Measurements from ENCODE around the gene TAS2R43. TPM values are rescaled to one million over a fixed set of nuclear protein-coding genes. Genes with fewer than 3 reads are reported as not detected.

TAS2R43 gene
- total and polyA plus RNA-seq, 7 experiments from 2014 or later: 0.32 to 2.1 (median 1.7) TPM; not detected in 1

GRCh38 chr12:11089246-11089645, 2.9 kb downstream of the TAS2R43 start:
- no peak overlapping the region for H3K27ac ChIP-seq (ENCODE audit: low read depth, low read length)
- H3K36me3 ChIP-seq (ENCODE audit: control insufficient read depth in 2 of 3, insufficient read depth in 3 of 3, low read length in 3 of 3): no peaks in the 10 kb centered on the region
- Mint-ChIP-seq H3K27me3 (no peaks in the 10 kb centered on the region), H3K4me1 (peaks cover 0 to 7% (median 0%) of the 10 kb centered on the region in 7 donors), H3K27ac (no peak overlapping the region), H3K9me3 (peaks cover 0 to 1% (median under 1%) of the 10 kb centered on the region in 11 donors), H3K36me3 (peaks cover 0 to 15% (median 9%) of the 10 kb centered on the region in 5 donors), H3K4me3 (no peak overlapping the region)
- H3K4me3 ChIP-seq (ENCODE audit: low read length): no peak overlapping the region
- ChIA-PET CTCF (no interaction called here), POLR2A (no interaction called here)
- H3K27me3 ChIP-seq (ENCODE audit: control insufficient read depth in 2 of 2, insufficient read depth in 2 of 2, low read length in 2 of 2): no peaks in the 10 kb centered on the region
- DNase-seq (no peak), ATAC-seq (no peak)
- no peaks in the 10 kb centered on the region for H3K4me1 ChIP-seq (ENCODE audit: control insufficient read depth in 2 of 2, insufficient read depth in 2 of 2, low read length in 2 of 2)
- no peaks in the 10 kb centered on the region for H3K9me3 ChIP-seq (ENCODE audit: control insufficient read depth in 2 of 3, low read length in 3 of 3)
- intact Hi-C loops (cut with micrococcal nuclease): no loop called here

GRCh38 chr12:11085419-11085818, 6.7 kb downstream of the TAS2R43 start:
- POLR2A ChIA-PET: no interaction called here

GRCh38 chr12:11081987-11082386, 10.1 kb downstream of the TAS2R43 start:
- intact Hi-C loops (cut with micrococcal nuclease): no loop called here
- no peaks in the 10 kb centered on the region for H3K27me3 Mint-ChIP-seq
- POLR2A ChIA-PET: no interaction called here

More at GRCh38 chr12:11085419-11085818, 6.7 kb downstream of the TAS2R43 start:
- Mint-ChIP-seq H3K36me3 (peaks cover 0 to 21% (median 9%) of the 10 kb centered on the region in 5 donors), H3K27ac (no peak overlapping the region), H3K27me3 (no peaks in the 10 kb centered on the region), H3K4me1 (peaks cover 0 to 4% (median 0%) of the 10 kb centered on the region in 7 donors), H3K4me3 (no peak overlapping the region), H3K9me3 (peaks cover 0 to 18% (median 11%) of the 10 kb centered on the region in 11 donors)
- Histone ChIP-seq H3K4me1 (ENCODE audit: control insufficient read depth in 2 of 2, insufficient read depth in 2 of 2, low read length in 2 of 2) (no peaks in the 10 kb centered on the region), H3K36me3 (ENCODE audit: control insufficient read depth in 2 of 3, insufficient read depth in 3 of 3, low read length in 3 of 3) (no peaks in the 10 kb centered on the region), H3K27me3 (ENCODE audit: control insufficient read depth in 2 of 2, insufficient read depth in 2 of 2, low read length in 2 of 2) (no peaks in the 10 kb centered on the region), H3K9me3 (ENCODE audit: control insufficient read depth in 2 of 3, low read length in 3 of 3) (no peaks in the 10 kb centered on the region), H3K27ac (ENCODE audit: low read depth, low read length) (no peak overlapping the region), H3K4me3 (ENCODE audit: low read length) (no peak overlapping the region)
- DNase-seq: no peak
- CTCF ChIA-PET: no interaction called here
- intact Hi-C loops (cut with micrococcal nuclease): no loop called here
- no peak for ATAC-seq

GRCh38 chr12:11078246-11078645, 13.9 kb downstream of the TAS2R43 start:
- Histone ChIP-seq H3K9me3 (ENCODE audit: control insufficient read depth in 2 of 3, low read length in 3 of 3) (no peaks in the 10 kb centered on the region), H3K4me3 (ENCODE audit: low read length) (no peak overlapping the region), H3K4me1 (ENCODE audit: control insufficient read depth in 2 of 2, insufficient read depth in 2 of 2, low read length in 2 of 2) (no peaks in the 10 kb centered on the region), H3K27me3 (ENCODE audit: control insufficient read depth in 2 of 2, insufficient read depth in 2 of 2, low read length in 2 of 2) (no peaks in the 10 kb centered on the region), H3K36me3 (ENCODE audit: control insufficient read depth in 2 of 3, insufficient read depth in 3 of 3, low read length in 3 of 3) (no peaks in the 10 kb centered on the region), H3K27ac (ENCODE audit: low read depth, low read length) (no peak overlapping the region)
- ATAC-seq: no peak
- POLR2A ChIA-PET: no interaction called here
- Mint-ChIP-seq H3K27ac (peak overlapping the region in 1 of 9 donors; percentile 26), H3K9me3 (peaks cover 0 to 11% (median 6%) of the 10 kb centered on the region in 11 donors), H3K27me3 (no peaks in the 10 kb centered on the region), H3K36me3 (peaks cover 5 to 21% (median 20%) of the 10 kb centered on the region in 5 donors), H3K4me3 (no peak overlapping the region), H3K4me1 (peaks cover 0 to 25% (median 4%) of the 10 kb centered on the region in 7 donors)
- CTCF ChIA-PET: no interaction called here
- intact Hi-C loops (cut with micrococcal nuclease): no loop called here
- no peak for DNase-seq

More at GRCh38 chr12:11081987-11082386, 10.1 kb downstream of the TAS2R43 start:
- Mint-ChIP-seq H3K36me3 (peaks cover 8 to 30% (median 11%) of the 10 kb centered on the region in 5 donors), H3K4me3 (no peak overlapping the region), H3K4me1 (peaks cover 0 to 12% (median 0%) of the 10 kb centered on the region in 7 donors), H3K27ac (no peak overlapping the region), H3K9me3 (peaks cover 0 to 20% (median 11%) of the 10 kb centered on the region in 11 donors)
- Histone ChIP-seq H3K36me3 (ENCODE audit: control insufficient read depth in 2 of 3, insufficient read depth in 3 of 3, low read length in 3 of 3) (no peaks in the 10 kb centered on the region), H3K4me1 (ENCODE audit: control insufficient read depth in 2 of 2, insufficient read depth in 2 of 2, low read length in 2 of 2) (no peaks in the 10 kb centered on the region), H3K9me3 (ENCODE audit: control insufficient read depth in 2 of 3, low read length in 3 of 3) (no peaks in the 10 kb centered on the region), H3K27me3 (ENCODE audit: control insufficient read depth in 2 of 2, insufficient read depth in 2 of 2, low read length in 2 of 2) (no peaks in the 10 kb centered on the region), H3K4me3 (ENCODE audit: low read length) (no peak overlapping the region), H3K27ac (ENCODE audit: low read depth, low read length) (no peak overlapping the region)
- CTCF ChIA-PET: no interaction called here
- ATAC-seq (no peak), DNase-seq (no peak)

GRCh38 chr12:11075642-11076041, 16.5 kb downstream of the TAS2R43 start:
- no peaks in the 10 kb centered on the region for H3K27me3 Mint-ChIP-seq
- H3K9me3 Mint-ChIP-seq: peaks cover 0 to 5% (median 0%) of the 10 kb centered on the region in 11 donors
- Histone ChIP-seq H3K4me1 (ENCODE audit: control insufficient read depth in 2 of 2, insufficient read depth in 2 of 2, low read length in 2 of 2) (no peaks in the 10 kb centered on the region), H3K27me3 (ENCODE audit: control insufficient read depth in 2 of 2, insufficient read depth in 2 of 2, low read length in 2 of 2) (no peaks in the 10 kb centered on the region), H3K9me3 (ENCODE audit: control insufficient read depth in 2 of 3, low read length in 3 of 3) (no peaks in the 10 kb centered on the region), H3K4me3 (ENCODE audit: low read length) (no peak overlapping the region), H3K27ac (ENCODE audit: low read depth, low read length) (no peak overlapping the region), H3K36me3 (ENCODE audit: control insufficient read depth in 2 of 3, insufficient read depth in 3 of 3, low read length in 3 of 3) (no peaks in the 10 kb centered on the region)
- H3K36me3 Mint-ChIP-seq: peaks cover 0 to 31% (median 20%) of the 10 kb centered on the region in 5 donors
- H3K4me1 Mint-ChIP-seq: peaks cover 0 to 22% (median 4%) of the 10 kb centered on the region in 7 donors
- intact Hi-C loops (cut with micrococcal nuclease): no loop called here
- H3K27ac Mint-ChIP-seq: no peak overlapping the region
- ATAC-seq (no peak), DNase-seq (no peak)
- H3K4me3 Mint-ChIP-seq: no peak overlapping the region
- ChIA-PET CTCF (no interaction called here), POLR2A (no interaction called here)

GRCh38 chr12:11071414-11071813, 20.7 kb downstream of the TAS2R43 start:
- Mint-ChIP-seq H3K4me1 (peaks cover 0 to 17% (median 4%) of the 10 kb centered on the region in 7 donors), H3K9me3 (peaks cover 0 to 5% (median 0%) of the 10 kb centered on the region in 11 donors), H3K36me3 (peaks cover 0 to 39% (median 18%) of the 10 kb centered on the region in 5 donors), H3K4me3 (no peak overlapping the region), H3K27ac (no peak overlapping the region), H3K27me3 (no peaks in the 10 kb centered on the region)
- ChIA-PET CTCF (no interaction called here), POLR2A (no interaction called here)
- intact Hi-C loops (cut with micrococcal nuclease): no loop called here
- Histone ChIP-seq H3K4me3 (ENCODE audit: low read length) (no peak overlapping the region), H3K27me3 (ENCODE audit: control insufficient read depth in 2 of 2, insufficient read depth in 2 of 2, low read length in 2 of 2) (no peaks in the 10 kb centered on the region), H3K9me3 (ENCODE audit: control insufficient read depth in 2 of 3, low read length in 3 of 3) (no peaks in the 10 kb centered on the region), H3K27ac (ENCODE audit: low read depth, low read length) (no peak overlapping the region), H3K36me3 (ENCODE audit: control insufficient read depth in 2 of 3, insufficient read depth in 3 of 3, low read length in 3 of 3) (no peaks in the 10 kb centered on the region), H3K4me1 (ENCODE audit: control insufficient read depth in 2 of 2, insufficient read depth in 2 of 2, low read length in 2 of 2) (no peaks in the 10 kb centered on the region)
- DNase-seq: no peak
- no peak for ATAC-seq

GRCh38 chr12:11070999-11071398, 21.1 kb downstream of the TAS2R43 start:
- H3K27me3 Mint-ChIP-seq: no peaks in the 10 kb centered on the region
- H3K27ac Mint-ChIP-seq: no peak overlapping the region
- DNase-seq (no peak), ATAC-seq (no peak)
- no peak overlapping the region for H3K4me3 Mint-ChIP-seq
- H3K36me3 Mint-ChIP-seq: peaks cover 0 to 41% (median 18%) of the 10 kb centered on the region in 5 donors
- peaks cover 0 to 5% (median 0%) of the 10 kb centered on the region in 11 donors for H3K9me3 Mint-ChIP-seq
- CTCF ChIA-PET: no interaction called here
- Histone ChIP-seq H3K9me3 (ENCODE audit: control insufficient read depth in 2 of 3, low read length in 3 of 3) (no peaks in the 10 kb centered on the region), H3K36me3 (ENCODE audit: control insufficient read depth in 2 of 3, insufficient read depth in 3 of 3, low read length in 3 of 3) (no peaks in the 10 kb centered on the region), H3K4me3 (ENCODE audit: low read length) (no peak overlapping the region), H3K4me1 (ENCODE audit: control insufficient read depth in 2 of 2, insufficient read depth in 2 of 2, low read length in 2 of 2) (no peaks in the 10 kb centered on the region), H3K27ac (ENCODE audit: low read depth, low read length) (no peak overlapping the region), H3K27me3 (ENCODE audit: control insufficient read depth in 2 of 2, insufficient read depth in 2 of 2, low read length in 2 of 2) (no peaks in the 10 kb centered on the region)
- intact Hi-C loops (cut with micrococcal nuclease): no loop called here
- POLR2A ChIA-PET: no interaction called here
- H3K4me1 Mint-ChIP-seq: peaks cover 0 to 17% (median 4%) of the 10 kb centered on the region in 7 donors

Data from naive thymus-derived CD4-positive, alpha-beta T cell (primary cell).